Mucosa of descending colon (tissue), 3 donors: ENCODE data around the gene ADAM12. TPM values are rescaled to one million over a fixed set of nuclear protein-coding genes. Genes with fewer than 3 reads are reported as not detected.

ENCODE experiments used
- ATAC-seq: fragments of 200-7000 bp; cut with Tn5 transposase; one replicate; pipeline ENCODE4 v1.9.1; 2020; ENCODE audit warnings: mild to moderate bottlenecking, moderate library complexity
- DNase-seq, 3 donors: peaks; one replicate each; pipeline ENCODE4 v3.0.0-alpha.2; 2020
- H3K36me3 ChIP-seq: fragments of 200-600 bp; one replicate; pipeline ENCODE4 v1.8.0; 2021; ENCODE audit warnings: low read depth, mild to moderate bottlenecking
- H3K4me1 ChIP-seq: fragments of 200-600 bp; one replicate; pipeline ENCODE4 v1.8.0; 2021; ENCODE audit warnings: low read depth, mild to moderate bottlenecking
- H3K4me3 ChIP-seq: fragments of 200-600 bp; one replicate; pipeline ENCODE4 v1.8.0; 2021; ENCODE audit warnings: mild to moderate bottlenecking
- H3K9me3 ChIP-seq: fragments of 200-600 bp; one replicate; pipeline ENCODE4 v1.8.0; 2021; ENCODE audit warnings: mild to moderate bottlenecking
- intact Hi-C, 2 donors: fragments of 100-400 bp; cut with DNase I in 1 of 2; cut with micrococcal nuclease in 1 of 2; formaldehyde crosslinking; loops; one replicate each; pipeline versions ENCODE4 v1.11.0 to v1.11.1; 2022; cut with DNase I, micrococcal nuclease
- total RNA-seq, 3 donors: library from RNA; stranded (reverse); fragmentation: NEBNext Ultra II Directional in 2 of 3; extraction: Animal tissue kit (Norgen Biotek cat#: 25700) in 2 of 3; gene quantifications; one replicate each; pipeline versions ENCODE4 v1.2.1 to v1.2.4, GENCODE V29; 2021 to 2023
- TF ChIP-seq, protein P1 (sequence below): fragments of 200-600 bp; IDR thresholded peaks from one replicate; pipeline ENCODE4 v1.8.0; 2022; ENCODE audit warnings: antibody characterized with exemption, mild to moderate bottlenecking
- donor health status: DM: no; HTN: no; CAD: no; lungs with moderate emphysema.
- donor health status: DM: no; HTN: no; CAD: no.
- donor health status: DM: no; HTN: yes; CAD: no.

ADAM12 gene
- total RNA-seq, 3 donors from 2014 or later: 0.20 to 0.89 (median 0.66) TPM

- ATAC-seq: no peak
- intact Hi-C loops: no loop called here
- TF ChIP-seq, protein P1, sequence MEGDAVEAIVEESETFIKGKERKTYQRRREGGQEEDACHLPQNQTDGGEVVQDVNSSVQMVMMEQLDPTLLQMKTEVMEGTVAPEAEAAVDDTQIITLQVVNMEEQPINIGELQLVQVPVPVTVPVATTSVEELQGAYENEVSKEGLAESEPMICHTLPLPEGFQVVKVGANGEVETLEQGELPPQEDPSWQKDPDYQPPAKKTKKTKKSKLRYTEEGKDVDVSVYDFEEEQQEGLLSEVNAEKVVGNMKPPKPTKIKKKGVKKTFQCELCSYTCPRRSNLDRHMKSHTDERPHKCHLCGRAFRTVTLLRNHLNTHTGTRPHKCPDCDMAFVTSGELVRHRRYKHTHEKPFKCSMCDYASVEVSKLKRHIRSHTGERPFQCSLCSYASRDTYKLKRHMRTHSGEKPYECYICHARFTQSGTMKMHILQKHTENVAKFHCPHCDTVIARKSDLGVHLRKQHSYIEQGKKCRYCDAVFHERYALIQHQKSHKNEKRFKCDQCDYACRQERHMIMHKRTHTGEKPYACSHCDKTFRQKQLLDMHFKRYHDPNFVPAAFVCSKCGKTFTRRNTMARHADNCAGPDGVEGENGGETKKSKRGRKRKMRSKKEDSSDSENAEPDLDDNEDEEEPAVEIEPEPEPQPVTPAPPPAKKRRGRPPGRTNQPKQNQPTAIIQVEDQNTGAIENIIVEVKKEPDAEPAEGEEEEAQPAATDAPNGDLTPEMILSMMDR: no peak
- Histone ChIP-seq H3K4me1 (no peaks in the 10 kb centered on the region), H3K4me3 (no peak overlapping the region), H3K36me3 (no peaks in the 10 kb centered on the region), H3K9me3 (no peaks in the 10 kb centered on the region)
- no peak for DNase-seq
These were observed 293.7 kb downstream of the ADAM12 start for GRCh38 chr10:126094537-126094936.

GRCh38 chr10:126092366-126093215 lies 295.7 kb downstream of the ADAM12 start:
- DNase-seq: no peak
- intact Hi-C loops: no loop called here
- no peak overlapping the region for H3K4me3 ChIP-seq
- TF ChIP-seq, protein P1: no peak
- no peaks in the 10 kb centered on the region for H3K9me3 ChIP-seq
- no peak for ATAC-seq
- no peaks in the 10 kb centered on the region for H3K4me1 ChIP-seq
- H3K36me3 ChIP-seq: no peaks in the 10 kb centered on the region

- no peak for DNase-seq
- Histone ChIP-seq H3K4me3 (no peak overlapping the region), H3K36me3 (no peaks in the 10 kb centered on the region), H3K4me1 (no peaks in the 10 kb centered on the region), H3K9me3 (no peaks in the 10 kb centered on the region)
- TF ChIP-seq, protein P1: no peak
- intact Hi-C loops: no loop called here
- no peak for ATAC-seq
These were observed 297.2 kb downstream of the ADAM12 start for GRCh38 chr10:126090911-126091728.

GRCh38 chr10:126090443-126090842 lies 297.8 kb downstream of the ADAM12 start:
- TF ChIP-seq, protein P1: no peak
- Histone ChIP-seq H3K9me3 (no peaks in the 10 kb centered on the region), H3K4me1 (no peaks in the 10 kb centered on the region), H3K4me3 (no peak overlapping the region), H3K36me3 (no peaks in the 10 kb centered on the region)
- intact Hi-C loops: no loop called here
- ATAC-seq: no peak
- no peak for DNase-seq

- no peaks in the 10 kb centered on the region for H3K9me3 ChIP-seq
- no peak for DNase-seq
- no peak for ATAC-seq
- no peaks in the 10 kb centered on the region for H3K4me1 ChIP-seq
- H3K36me3 ChIP-seq: no peaks in the 10 kb centered on the region
- TF ChIP-seq, protein P1: no peak
- intact Hi-C loops: no loop called here
- no peak overlapping the region for H3K4me3 ChIP-seq
These were observed 300.3 kb downstream of the ADAM12 start for GRCh38 chr10:126087796-126088505.
